Measurements from ENCODE around the gene ABI1. TPM values are rescaled to one million over a fixed set of nuclear protein-coding genes. Genes with fewer than 3 reads are reported as not detected.

The ABI1 gene
- total and polyA plus RNA-seq, 9 of the 15 experiments (the other 6 are each of a cell fraction or from before 2014, with no cell fraction given): 22.1 to 52.3 (median 39.0) TPM

DNA sequence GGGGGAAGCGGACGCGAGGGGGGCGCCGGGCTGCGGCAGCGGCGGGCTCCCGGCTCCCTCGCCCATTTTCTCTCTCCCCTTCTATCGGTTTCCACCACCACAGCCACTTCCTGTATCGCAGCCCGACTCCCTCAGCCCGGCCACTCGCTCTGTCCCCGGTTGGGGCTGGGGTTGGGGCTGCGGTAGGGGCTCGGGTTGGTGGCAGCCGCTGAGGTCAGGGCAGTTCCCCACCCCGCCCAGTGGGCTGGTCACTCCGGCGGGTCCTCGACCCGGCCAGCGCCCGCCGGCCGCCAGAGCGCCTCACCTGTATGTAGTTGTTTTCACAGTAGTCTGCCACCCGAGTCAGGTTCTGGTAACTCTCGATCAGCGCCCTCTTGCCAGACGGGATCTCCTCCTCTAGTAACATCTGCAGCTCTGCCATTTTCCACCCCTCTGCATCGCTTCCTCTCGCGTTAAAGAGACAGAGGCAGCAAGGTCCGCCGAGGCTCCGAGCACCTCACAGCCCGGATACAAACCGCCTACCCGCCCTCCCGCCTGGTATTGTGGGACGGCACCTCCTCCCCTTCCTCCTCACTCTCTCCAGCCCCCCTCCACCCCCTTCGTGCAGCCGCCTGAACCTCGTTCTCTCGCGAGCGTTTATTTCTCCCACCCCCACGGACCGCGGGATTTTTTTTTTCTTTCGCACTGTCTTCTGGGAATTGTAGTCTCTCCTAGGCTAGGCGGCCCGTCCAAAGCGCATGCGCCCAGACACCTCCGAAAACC, at the start of gene ABI1 (continued):
- TF ChIP-seq THRA (IDR thresholded peaks at IDR 0.05): no peak
- TF ChIP-seq RBM15 (IDR thresholded peaks at IDR 0.05; ENCODE audit: insufficient read depth, low read length): no peak
- TF ChIP-seq ZNF75A (CRISPR knock-in tag; IDR thresholded peaks at IDR 0.05): no peak
- no peak for TF ChIP-seq DMBX1 (CRISPR knock-in tag; IDR thresholded peaks at IDR 0.05; ENCODE audit: borderline replicate concordance)
- peak; percentile 62; the same call in 1 of the 2 replicates for TF ChIP-seq ZNF212 (CRISPR knock-in tag; IDR thresholded peaks at IDR 0.05)
- TF ChIP-seq, protein P1, sequence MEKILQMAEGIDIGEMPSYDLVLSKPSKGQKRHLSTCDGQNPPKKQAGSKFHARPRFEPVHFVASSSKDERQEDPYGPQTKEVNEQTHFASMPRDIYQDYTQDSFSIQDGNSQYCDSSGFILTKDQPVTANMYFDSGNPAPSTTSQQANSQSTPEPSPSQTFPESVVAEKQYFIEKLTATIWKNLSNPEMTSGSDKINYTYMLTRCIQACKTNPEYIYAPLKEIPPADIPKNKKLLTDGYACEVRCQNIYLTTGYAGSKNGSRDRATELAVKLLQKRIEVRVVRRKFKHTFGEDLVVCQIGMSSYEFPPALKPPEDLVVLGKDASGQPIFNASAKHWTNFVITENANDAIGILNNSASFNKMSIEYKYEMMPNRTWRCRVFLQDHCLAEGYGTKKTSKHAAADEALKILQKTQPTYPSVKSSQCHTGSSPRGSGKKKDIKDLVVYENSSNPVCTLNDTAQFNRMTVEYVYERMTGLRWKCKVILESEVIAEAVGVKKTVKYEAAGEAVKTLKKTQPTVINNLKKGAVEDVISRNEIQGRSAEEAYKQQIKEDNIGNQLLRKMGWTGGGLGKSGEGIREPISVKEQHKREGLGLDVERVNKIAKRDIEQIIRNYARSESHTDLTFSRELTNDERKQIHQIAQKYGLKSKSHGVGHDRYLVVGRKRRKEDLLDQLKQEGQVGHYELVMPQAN (IDR thresholded peaks at IDR 0.05; ENCODE audit: borderline replicate concordance): peak; percentile 72
- TF ChIP-seq ZNF146 (CRISPR knock-in tag; IDR thresholded peaks at IDR 0.05; ENCODE audit: unreplicated experiment): no peak
- no peak for TF ChIP-seq NFE2L1 (tag; IDR thresholded peaks at IDR 0.05; ENCODE audit: borderline replicate concordance, low read depth)
- TF ChIP-seq MIER1 (IDR thresholded peaks at IDR 0.05; ENCODE audit: low read depth): no peak
- TF ChIP-seq ZNF140 (CRISPR knock-in tag; IDR thresholded peaks at IDR 0.05): no peak
- no peak for TF ChIP-seq XRCC5 (IDR thresholded peaks at IDR 0.05; ENCODE audit: low read depth, low read length)
- 0 out of 2 replicates have a peak, but pooled peaks have one; percentile 11 for TF ChIP-seq BCOR (IDR thresholded peaks at IDR 0.05)
- no peak for TF ChIP-seq TBL1XR1 (IDR thresholded peaks at IDR 0.05; ENCODE audit: low read length in 2 of 2)
- TF ChIP-seq PKNOX1 (IDR thresholded peaks at IDR 0.05): no peak
- TF ChIP-seq PTTG1 (tag; IDR thresholded peaks at IDR 0.05; ENCODE audit: low read depth): no peak
- TF ChIP-seq MCM2 (IDR thresholded peaks at IDR 0.05; ENCODE audit: low read depth): no peak
- peak in 1 of 2 experiments; percentile 57; a peak in 2 of 4 replicates for TF ChIP-seq SIN3A (IDR thresholded peaks at IDR 0.05; ENCODE audit: borderline replicate concordance in 2 of 2, control insufficient read depth in 1 of 2, low read depth in 2 of 2, low read length in 2 of 2)
- TF ChIP-seq, protein P2, sequence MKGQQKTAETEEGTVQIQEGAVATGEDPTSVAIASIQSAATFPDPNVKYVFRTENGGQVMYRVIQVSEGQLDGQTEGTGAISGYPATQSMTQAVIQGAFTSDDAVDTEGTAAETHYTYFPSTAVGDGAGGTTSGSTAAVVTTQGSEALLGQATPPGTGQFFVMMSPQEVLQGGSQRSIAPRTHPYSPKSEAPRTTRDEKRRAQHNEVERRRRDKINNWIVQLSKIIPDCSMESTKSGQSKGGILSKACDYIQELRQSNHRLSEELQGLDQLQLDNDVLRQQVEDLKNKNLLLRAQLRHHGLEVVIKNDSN (CRISPR knock-in tag; IDR thresholded peaks at IDR 0.05): no peak
- TF ChIP-seq USF2 (CRISPR knock-in tag; IDR thresholded peaks at IDR 0.05): no peak
- no peak for TF ChIP-seq EWSR1 (IDR thresholded peaks at IDR 0.05; ENCODE audit: borderline replicate concordance, low read depth, partially characterized antibody)
- TF ChIP-seq STAG1 (CRISPR knock-in tag; IDR thresholded peaks at IDR 0.05; ENCODE audit: borderline replicate concordance): no peak; the same call in 1 of the 2 replicates
